Brain microvascular endothelial cell (primary cell): Measurements from ENCODE around the gene CCDC122.

ENCODE experiments used
- DNase-seq: peaks from one replicate; pipeline ENCODE4 v3.0.0-alpha.2; 2020
- H3K27ac ChIP-seq: fragments of 250-450 bp; sonication (Bioruptor Pico); 2 replicates; pipeline ENCODE4 v1.5.1; 2020; ENCODE audit warnings: mild to moderate bottlenecking, moderate library complexity
- H3K27me3 ChIP-seq: fragments of 250-450 bp; sonication (Bioruptor Pico); replicated peaks from 2 replicates; pipeline ENCODE4 v1.5.1; 2020; ENCODE audit warnings: mild to moderate bottlenecking
- H3K36me3 ChIP-seq: fragments of 250-450 bp; sonication (Bioruptor Pico); replicated peaks from 2 replicates; pipeline ENCODE4 v1.5.1; 2020; ENCODE audit warnings: mild to moderate bottlenecking
- H3K4me3 ChIP-seq: 2 replicates; pipeline ENCODE4 v1.5.1; 2011; ENCODE audit warnings: low read depth, mild to moderate bottlenecking, control low read depth, low read length, moderate library complexity
- CTCF ChIP-seq: IDR thresholded peaks from 2 replicates; pipeline ENCODE4 v1.5.1; 2011; ENCODE audit warnings: low read depth, mild to moderate bottlenecking, moderate library complexity, low read length, control low read depth, inconsistent platforms; ENCODE audit errors: missing control alignments
- in situ Hi-C: cut with HindIII; loops from 2 replicates; pipeline ENCODE4 v1.10.0; 2017; ENCODE audit warnings: low sequenced_read_pairs, low pct_ligation_motif_present

The CCDC122 gene

DNA sequence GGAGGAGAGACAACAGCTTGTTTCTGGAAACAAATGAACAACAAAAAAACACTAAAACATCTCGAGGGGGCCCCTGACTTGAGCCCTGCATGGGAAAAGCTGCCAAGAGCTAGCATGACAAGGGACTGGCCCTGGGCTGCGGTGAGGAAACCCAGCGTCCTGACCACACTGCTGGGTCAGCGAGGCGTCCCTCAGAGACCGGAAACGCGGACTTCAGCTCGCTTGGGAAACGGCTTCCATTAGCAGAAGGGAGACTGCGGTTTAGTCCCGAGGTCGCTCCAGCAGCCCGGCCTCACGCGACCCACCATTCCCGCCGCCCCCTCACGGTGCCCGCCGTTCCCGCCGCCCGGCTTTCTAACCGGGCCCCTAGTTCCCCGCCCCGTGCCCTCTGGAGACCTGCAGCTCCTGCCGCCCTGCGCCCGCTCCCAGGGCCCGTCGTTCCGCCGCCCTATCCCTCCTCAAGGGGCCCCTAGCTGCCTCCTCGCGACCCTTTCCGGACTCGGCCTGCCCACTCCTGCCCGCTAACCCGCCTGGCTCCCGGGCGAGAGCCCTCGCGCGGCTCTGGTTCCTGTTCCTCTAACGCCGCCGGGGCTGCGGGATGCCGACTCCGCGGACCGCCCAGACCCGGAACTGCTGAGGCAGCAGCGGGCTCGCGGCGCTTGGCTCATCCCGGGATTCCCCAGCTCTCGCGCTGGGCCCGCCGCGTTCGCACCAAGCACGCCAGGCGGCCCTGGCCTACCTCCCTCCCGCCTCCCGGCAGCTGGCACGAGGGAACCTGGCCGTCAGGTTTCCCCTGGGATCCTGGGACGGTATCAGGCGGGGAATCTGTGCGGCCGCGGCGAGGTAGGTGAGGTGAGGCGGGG, at the start of gene CCDC122:
TSS of gene CCDC122 (minus strand) at position 849 of the 863 bp plus-strand sequence. CDS start 10,364 bp downstream, outside the sequence.
- no peak for TF ChIP-seq CTCF
- in situ Hi-C loops, result no loop called here
- Histone ChIP-seq H3K36me3 (no peaks in the 10 kb centered on the region), H3K27ac (peak within 1 kb of the TSS; percentile 93), H3K4me3 (peak within 1 kb of the TSS; percentile 78), H3K27me3 (no peaks in the 10 kb centered on the region)
- DNase-seq, result peak; percentile 77

GRCh38 chr13:43924549-43925245, 45.2 kb upstream of the CCDC122 start:
- Histone ChIP-seq H3K4me3 (no peak overlapping the region), H3K27ac (no peak overlapping the region), H3K36me3 (no peaks in the 10 kb centered on the region), H3K27me3 (no peaks in the 10 kb centered on the region)
- DNase-seq, result no peak
- TF ChIP-seq CTCF, result no peak
- in situ Hi-C loops, result loop anchor here (25.0 kb wide), 1 partner anchor 538 kb away; no protein-coding TSS in a partner anchor

DNA sequence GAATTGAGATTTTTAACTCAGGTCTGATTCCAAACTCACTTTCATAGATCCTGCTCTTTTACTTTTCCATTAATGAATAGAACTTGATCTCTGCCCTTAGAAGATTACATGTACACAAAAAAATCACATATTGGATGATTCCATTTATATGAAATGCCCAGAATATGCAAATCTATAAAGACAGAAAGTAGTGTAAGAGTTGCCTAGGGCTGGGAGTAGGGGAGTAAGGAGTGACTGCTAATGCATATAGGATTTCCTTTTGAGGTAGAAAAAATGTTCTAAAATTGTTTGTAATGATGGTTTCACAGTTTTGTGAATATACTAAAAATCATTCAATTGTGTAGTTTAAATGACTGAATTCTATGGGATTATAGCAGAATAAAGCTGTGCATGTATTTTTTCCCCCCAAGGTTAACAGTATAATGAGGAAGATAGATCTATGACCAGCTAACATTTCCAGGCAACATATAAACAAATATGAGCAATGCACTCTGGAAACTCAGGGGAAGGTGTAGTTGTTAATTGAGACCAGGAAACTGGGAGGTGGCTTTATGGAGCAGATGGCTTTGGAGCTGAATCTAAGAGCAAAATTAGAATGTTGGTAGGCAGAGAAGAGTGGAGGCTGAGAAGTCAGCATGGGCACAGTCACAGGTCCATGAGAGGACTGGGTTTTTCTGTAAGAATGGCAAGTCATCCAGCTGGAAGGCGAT, 41.6 kb upstream of the CCDC122 start:
- in situ Hi-C loops, result loop anchor here (25.0 kb wide), 1 partner anchor 541 kb away; no protein-coding TSS in a partner anchor
- no peaks in the 10 kb centered on the region for H3K27me3 ChIP-seq
- H3K4me3 ChIP-seq, result no peak overlapping the region
- DNase-seq, result no peak
- no peak overlapping the region for H3K27ac ChIP-seq
- no peak for TF ChIP-seq CTCF
- no peaks in the 10 kb centered on the region for H3K36me3 ChIP-seq

GRCh38 chr13:43918636-43919035, 39.1 kb upstream of the CCDC122 start:
- in situ Hi-C loops, result loop anchor here (25.0 kb wide), 1 partner anchor 544 kb away; no protein-coding TSS in a partner anchor
- no peaks in the 10 kb centered on the region for H3K27me3 ChIP-seq
- DNase-seq, result no peak
- no peak for TF ChIP-seq CTCF
- no peak overlapping the region for H3K27ac ChIP-seq
- H3K4me3 ChIP-seq, result no peak overlapping the region
- no peaks in the 10 kb centered on the region for H3K36me3 ChIP-seq

- Histone ChIP-seq H3K36me3 (no peaks in the 10 kb centered on the region), H3K27ac (no peak overlapping the region), H3K27me3 (no peaks in the 10 kb centered on the region), H3K4me3 (no peak overlapping the region)
- no peak for DNase-seq
- in situ Hi-C loops, result loop anchor here (25.0 kb wide), 1 partner anchor 545 kb away; no protein-coding TSS in a partner anchor
- no peak for TF ChIP-seq CTCF
These were observed 37.3 kb upstream of the CCDC122 start for GRCh38 chr13:43916828-43917227.
